GM18867 (cell line): ENCODE results near the gene GAP43.
"Not testable (repeated sequence)": the region's sequence is repeated elsewhere in the genome, so short reads cannot be mapped to it uniquely, and the experiment has no call there.

Experiments used
- ATAC-seq: cut with Tn5 transposase; IDR thresholded peaks from one replicate; pipeline ENCODE4 v1.9.1; 2021; ENCODE audit warnings: mild to moderate bottlenecking, moderate library complexity; ENCODE audit not compliant: unreplicated experiment

GAP43 gene

DNA sequence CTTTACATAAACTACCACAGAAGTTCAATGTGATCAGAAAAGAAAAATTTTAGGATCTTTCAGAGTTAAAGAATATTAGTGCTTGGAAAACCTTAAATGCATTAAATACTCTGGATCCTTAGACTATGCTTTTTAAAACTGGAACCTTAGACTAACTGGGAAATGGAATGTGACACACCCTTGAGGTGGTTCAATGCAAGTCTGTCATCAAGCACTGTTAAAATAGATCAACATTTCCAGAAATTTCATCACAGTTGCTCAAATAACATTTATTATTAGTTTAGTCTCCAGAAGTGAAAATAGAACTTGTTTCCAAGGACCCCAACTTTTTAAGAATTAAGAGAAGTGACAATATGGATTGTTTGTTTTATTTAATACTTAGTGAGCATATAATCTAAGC lies 71.8 kb downstream of the GAP43 start:
- no peak for ATAC-seq

GRCh38 chr3:115697263-115698053 lies 74.1 kb downstream of the GAP43 start:
- ATAC-seq = no peak

GRCh38 chr3:115698851-115699591 lies 75.7 kb downstream of the GAP43 start:
- no peak for ATAC-seq

DNA sequence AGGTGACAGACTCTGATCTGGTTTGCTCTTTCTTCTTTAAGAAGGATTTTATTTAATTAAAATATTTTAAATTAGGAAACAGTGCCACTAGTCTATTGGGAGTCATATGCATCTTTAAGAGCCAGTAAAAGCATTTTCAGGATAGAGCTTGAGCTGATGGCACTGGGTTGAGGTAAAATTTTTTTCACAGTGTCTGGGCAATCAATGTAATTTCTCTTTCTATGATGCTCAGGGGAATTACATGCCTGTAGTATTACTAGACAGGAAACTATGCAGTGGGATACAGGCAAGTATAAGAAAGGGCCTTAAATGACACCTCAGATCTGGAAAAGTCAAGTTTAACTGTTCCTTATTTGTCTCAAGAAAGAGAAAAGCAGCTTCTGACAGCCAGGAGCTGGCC lies 76.4 kb downstream of the GAP43 start:
- no peak for ATAC-seq

DNA sequence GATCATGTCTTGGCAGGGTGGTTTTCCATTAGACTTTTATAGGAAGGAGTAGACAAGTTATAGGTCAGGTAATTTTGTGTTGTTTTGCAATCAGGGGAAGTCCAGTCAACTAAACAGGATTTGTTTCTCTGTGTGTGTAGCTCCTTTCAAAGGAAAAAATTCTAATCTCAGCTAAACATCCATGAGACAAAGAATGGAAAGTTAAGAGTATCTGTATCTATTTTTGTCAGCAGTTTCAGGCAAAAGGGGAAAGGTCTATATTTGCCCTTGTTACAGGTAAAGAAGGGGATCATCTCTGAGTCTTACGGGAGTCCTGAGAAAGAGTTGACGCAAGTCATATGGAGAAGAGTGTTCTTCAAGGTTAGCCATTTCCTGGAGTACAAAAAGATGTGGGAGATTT lies 79.3 kb downstream of the GAP43 start:
- no peak for ATAC-seq

GRCh38 chr3:115704661-115705338 lies 81.5 kb downstream of the GAP43 start:
- peak; percentile 72 for ATAC-seq

DNA sequence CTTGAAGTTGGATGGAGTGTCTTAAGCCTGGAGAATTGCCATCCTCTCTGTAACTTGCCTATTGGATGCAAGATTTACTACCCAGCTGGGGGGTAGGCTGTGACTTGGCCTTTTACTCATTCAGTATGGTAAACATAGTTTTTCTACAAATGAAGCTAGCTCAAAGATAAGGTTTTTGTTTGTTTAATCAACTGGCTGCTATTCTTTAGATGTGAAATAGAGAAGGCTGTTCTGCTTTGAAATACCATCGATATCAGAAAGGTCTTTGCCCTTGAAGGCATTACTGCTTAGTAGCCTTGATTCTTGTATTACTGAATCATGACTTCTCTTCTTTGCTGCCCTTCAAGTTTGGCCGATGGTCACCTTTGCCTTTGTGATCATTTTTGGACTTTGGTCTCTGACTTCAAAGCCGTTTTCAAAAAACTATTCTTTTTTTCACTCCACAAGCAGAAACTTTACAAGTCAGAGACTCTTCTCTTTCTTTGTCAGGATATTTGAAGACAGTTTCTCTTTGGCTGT lies 83.1 kb downstream of the GAP43 start:
- no peak for ATAC-seq

GRCh38 chr3:115708540-115708939 lies 85.2 kb downstream of the GAP43 start:
- no peak for ATAC-seq

GRCh38 chr3:115709093-115709492 lies 85.8 kb downstream of the GAP43 start:
- ATAC-seq = no peak

- ATAC-seq = no peak
Observed at GRCh38 chr3:115709931-115710330, 86.6 kb downstream of the GAP43 start.

DNA sequence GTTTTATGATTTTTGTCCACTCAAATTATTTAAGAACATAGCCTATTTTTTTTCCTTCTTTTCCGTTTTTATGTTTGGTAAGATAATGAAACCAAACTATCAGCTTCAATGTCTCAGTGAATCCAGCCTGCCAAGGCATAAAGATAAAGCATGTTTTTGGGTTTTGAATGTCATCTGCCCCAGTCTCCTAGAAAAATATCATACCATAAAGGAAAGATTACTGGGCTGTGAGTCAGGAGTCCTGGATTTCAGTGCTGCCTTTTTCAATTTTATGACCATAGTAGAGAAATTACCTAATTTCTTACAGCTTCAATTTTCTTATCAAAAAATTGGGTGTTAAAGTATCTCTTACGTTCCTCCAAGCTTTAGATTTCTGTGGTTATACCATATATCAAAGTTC lies 87.5 kb downstream of the GAP43 start:
- no peak for ATAC-seq

- no peak for ATAC-seq
Observed at GRCh38 chr3:115712871-115713270, 89.6 kb downstream of the GAP43 start.

DNA sequence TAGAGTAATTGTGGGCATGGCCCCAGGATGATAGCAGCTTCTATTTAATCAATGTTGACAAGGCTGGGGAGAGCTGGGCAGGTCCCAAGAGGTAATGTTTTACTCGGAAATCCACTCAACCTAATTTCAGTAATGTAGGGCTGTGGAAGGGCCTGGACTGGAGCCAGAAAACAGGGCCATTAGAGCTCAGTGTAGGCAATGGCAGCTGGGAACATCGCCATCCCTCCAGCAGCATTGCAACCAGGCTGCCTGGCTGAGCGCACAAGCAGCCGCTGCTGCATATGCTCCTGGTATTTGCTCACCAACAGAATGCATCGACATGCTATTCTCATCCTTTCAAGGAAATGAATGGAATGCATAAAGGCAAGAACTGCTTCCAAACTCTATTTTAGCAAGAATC lies 90.0 kb downstream of the GAP43 start:
- ATAC-seq = no peak

DNA sequence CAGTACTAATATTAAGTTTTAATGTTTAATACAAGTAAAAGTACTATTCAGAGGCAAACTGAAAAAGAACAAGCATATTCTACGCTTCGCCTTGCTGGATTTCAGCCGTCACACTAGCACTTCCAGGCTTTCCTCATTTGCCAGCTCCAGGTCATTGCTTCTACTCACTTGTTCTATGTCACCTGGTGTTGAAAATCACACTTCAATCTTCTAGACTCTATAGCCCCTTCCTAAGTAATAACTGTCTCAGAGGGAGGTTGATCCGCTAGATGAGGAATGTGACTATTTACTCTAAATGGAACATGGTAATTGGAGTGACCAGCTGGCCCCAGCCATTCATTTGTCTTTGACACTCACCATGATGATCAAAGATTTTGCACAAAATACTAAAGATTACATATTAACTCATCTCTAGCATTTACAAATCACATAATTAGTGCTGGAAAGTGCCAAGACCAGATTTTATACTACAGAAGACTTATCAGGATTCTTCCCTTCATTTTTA lies 92.0 kb downstream of the GAP43 start:
- no peak for ATAC-seq

- ATAC-seq = no peak
Observed at GRCh38 chr3:115720983-115721382, 97.7 kb downstream of the GAP43 start.

DNA sequence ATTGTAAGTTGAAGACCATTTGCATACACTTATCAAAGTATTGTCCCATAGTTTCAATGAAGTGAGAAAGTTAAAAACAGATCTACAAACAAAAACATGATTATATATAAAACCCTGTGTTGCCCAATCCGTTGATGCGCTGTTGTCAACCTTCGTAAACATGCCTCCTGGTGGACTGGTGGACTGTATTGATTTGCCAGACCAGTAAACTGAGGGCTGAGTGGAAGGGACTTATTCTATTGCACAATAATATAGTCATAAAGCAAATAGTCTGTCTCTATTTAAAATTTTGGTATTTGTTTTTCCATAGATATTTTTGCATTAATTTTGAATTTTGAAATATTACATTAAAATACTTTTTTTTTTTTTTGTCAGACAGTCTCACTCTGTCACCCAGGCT lies 102.5 kb downstream of the GAP43 start:
- no peak for ATAC-seq

DNA sequence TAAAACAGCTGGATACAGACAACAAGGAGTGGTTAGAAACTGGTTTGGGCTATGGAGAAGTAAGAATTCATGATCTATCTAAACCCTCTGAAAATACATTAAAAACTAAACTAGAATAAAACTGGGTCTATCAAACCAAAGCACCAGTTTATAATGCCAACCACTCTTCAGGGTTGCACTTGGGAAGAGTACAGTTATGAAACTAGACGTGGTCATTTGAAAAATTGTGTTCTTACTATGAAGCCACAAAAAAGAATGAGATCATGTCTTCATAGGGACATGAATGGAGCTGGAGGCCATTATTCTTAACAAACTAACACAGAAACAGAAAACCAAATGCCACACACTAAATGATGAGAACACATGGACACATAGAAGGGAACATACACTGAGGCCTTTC lies 103.8 kb downstream of the GAP43 start:
- no peak for ATAC-seq

DNA sequence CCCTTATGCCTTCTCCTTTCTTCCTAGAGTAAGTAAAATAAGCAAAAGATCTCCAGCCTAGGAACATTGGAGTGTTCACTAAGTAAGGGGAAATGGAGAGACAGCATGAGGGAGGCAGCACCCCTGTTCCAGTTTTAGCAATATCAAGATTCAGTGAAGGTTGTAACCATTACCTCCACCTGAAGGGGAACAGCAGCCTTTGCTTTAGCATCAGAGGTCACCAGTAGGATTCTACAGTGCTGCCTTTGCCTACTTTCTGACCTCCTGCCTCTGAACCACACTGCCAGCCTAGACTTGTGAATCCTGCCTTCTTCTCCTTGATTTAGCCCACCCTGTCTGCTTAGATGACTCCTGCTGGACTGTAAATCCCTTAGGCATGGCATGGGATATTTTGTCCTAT lies 104.7 kb downstream of the GAP43 start:
- no peak for ATAC-seq

DNA sequence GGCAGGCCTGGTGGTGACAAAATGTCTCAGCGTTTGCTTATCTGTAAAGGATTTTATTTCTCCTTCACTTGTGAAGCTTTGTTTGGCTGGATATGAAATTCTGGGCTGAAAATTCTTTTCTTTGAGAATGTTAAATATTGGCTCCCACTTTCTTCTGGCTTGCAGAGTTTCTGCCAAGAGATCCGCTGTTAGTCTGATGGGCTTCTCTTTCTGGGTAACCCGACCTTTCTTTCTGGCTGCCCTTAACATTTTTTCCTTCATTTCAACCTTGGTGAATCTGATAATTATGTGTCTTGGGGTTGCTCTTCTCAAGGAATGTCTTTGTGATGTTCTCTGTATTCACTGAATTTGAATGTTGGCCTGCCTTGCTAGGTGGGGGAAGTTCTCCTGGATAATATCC lies 113.0 kb downstream of the GAP43 start:
- not testable (repeated sequence) for ATAC-seq

DNA sequence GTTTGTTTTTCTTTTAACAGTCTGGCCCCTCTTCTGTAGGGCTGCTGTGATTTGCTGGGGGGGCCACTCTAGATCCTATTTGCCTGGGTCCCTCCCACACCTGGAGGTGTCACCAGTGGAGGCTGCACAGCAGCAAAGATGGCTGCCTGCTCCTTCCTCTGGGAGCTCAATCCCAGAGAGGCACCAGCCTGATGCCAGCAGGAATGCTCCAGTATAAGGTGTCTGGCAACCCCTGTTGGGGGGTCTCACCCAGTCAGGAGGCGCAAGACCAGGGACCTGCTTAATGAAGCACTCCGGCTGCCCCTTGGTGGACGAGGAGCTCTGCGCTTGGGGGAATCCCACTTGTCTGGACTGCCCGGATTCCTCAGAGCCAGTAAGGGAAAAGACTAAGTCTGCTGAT lies 118.3 kb downstream of the GAP43 start:
- no peak for ATAC-seq

DNA sequence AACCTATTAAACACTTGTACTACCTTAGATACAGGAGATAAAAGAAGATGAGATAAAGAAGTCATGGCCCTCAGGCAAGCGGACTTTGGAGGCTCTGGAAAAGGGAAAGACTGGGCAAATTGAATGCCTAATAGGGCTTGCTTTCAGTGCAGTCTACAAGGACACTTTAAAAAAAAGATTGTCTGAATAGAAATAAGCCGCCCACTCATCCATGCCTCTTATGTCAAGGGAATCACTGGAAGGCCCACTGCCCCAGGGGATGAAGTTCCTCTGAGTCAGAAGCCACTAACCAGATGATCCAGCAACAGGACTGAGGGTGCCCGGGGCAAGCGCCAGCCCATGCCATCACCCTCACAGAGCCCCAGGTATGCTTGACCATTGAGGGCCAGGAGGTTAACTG lies 121.2 kb downstream of the GAP43 start:
- not testable (repeated sequence) for ATAC-seq
